IMR-90 (cell line): Measurements from ENCODE around the gene OPN5.

Experiments used
- CEBPB ChIP-seq: IDR thresholded peaks from 2 replicates; pipeline ENCODE4 v1.6.1; 2012; ENCODE audit warnings: low read depth, low read length, improper control_type of control experiment
- CHD1 ChIP-seq: IDR thresholded peaks from 2 replicates; pipeline ENCODE4 v1.6.1; 2012; ENCODE audit warnings: low read depth, low read length, improper control_type of control experiment
- CTCF ChIP-seq: conservative IDR thresholded peaks from 2 replicates; pipeline ENCODE4 v1.5.1; 2012; ENCODE audit warnings: mild to moderate bottlenecking, low read depth, low read length, improper control_type of control experiment
- MXI1 ChIP-seq: IDR thresholded peaks from 2 replicates; pipeline ENCODE4 v1.6.1; 2012; ENCODE audit warnings: low read depth, mild to moderate bottlenecking, low read length, moderate library complexity, borderline replicate concordance
- POLR2A ChIP-seq: IDR thresholded peaks from 2 replicates; pipeline ENCODE4 v1.6.1; 2012; ENCODE audit warnings: mild to moderate bottlenecking, low read depth, low read length
- RCOR1 ChIP-seq: IDR thresholded peaks from 2 replicates; pipeline ENCODE4 v1.6.1; 2012; ENCODE audit warnings: mild to moderate bottlenecking, low read length, improper control_type of control experiment; ENCODE audit not compliant: insufficient replicate concordance
- RFX5 ChIP-seq: IDR thresholded peaks from 2 replicates; pipeline ENCODE4 v1.8.0; 2012; ENCODE audit warnings: low read depth, mild to moderate bottlenecking, low read length, moderate library complexity
- SMC3 ChIP-seq: fragments of 150-350 bp; IDR thresholded peaks from 2 replicates; pipeline ENCODE4 v1.6.1; 2016; ENCODE audit warnings: low read depth, mild to moderate bottlenecking, antibody characterized with exemption, low read length, moderate library complexity

- TF ChIP-seq CTCF (no peak), SMC3 (no peak), RFX5 (no peak), MXI1 (no peak), POLR2A (no peak), CHD1 (no peak), CEBPB (no peak), RCOR1 (no peak)
Observed at GRCh38 chr6:47852727-47853126, 70.9 kb downstream of the OPN5 start.
